SKM-1 (cell line): Measurements from ENCODE around the gene METTL23.
"Not testable (repeated sequence)": the region's sequence is repeated elsewhere in the genome, so short reads cannot be mapped to it uniquely, and the experiment has no call there.

Experiments
- DNase-seq: peaks from one replicate; lab custom pipeline; 2025; ENCODE audit not compliant: unreplicated experiment; lab: John Stamatoyannopoulos, UW

Gene METTL23

DNA sequence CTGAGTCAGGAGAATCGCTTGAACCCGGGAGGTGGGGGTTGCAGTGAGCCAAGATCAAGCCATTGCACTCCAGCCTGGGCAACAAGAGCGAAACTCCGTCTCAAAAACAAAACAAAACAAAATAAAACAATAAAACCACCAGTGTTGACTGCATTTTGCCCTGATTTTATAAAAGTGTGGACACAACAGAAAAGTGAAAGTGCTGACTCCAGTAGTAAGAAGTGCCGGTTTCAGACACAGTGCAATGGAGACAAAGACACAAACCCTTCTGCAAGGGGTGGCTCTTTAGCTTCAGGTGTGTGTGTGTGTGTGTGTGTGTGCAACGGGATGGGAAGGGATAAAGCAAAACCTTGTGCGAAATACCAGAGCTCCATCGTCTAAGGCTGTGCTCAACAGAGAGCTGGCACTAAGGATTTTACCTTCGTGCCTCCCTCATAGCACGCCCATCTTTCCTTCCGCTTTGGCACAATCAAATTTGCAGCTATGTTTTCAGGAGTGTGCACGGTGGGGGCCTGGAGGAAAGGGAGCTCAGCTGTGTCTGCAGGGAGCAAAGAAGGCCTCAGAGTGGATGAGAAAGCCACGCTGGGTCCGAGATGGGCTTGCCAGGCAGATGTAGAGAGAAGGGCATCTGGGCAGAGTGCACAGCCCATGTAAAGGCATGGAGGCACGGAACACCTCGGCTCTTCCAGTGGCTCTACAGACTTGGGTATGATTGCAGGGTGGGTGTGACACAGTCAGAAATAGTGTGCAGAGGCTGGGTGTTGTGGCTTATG, 31.4 kb upstream of the METTL23 start:
- no peak for DNase-seq

- no peak for DNase-seq
These were observed 29.6 kb upstream of the METTL23 start for GRCh38 chr17:76696763-76697701.

DNA sequence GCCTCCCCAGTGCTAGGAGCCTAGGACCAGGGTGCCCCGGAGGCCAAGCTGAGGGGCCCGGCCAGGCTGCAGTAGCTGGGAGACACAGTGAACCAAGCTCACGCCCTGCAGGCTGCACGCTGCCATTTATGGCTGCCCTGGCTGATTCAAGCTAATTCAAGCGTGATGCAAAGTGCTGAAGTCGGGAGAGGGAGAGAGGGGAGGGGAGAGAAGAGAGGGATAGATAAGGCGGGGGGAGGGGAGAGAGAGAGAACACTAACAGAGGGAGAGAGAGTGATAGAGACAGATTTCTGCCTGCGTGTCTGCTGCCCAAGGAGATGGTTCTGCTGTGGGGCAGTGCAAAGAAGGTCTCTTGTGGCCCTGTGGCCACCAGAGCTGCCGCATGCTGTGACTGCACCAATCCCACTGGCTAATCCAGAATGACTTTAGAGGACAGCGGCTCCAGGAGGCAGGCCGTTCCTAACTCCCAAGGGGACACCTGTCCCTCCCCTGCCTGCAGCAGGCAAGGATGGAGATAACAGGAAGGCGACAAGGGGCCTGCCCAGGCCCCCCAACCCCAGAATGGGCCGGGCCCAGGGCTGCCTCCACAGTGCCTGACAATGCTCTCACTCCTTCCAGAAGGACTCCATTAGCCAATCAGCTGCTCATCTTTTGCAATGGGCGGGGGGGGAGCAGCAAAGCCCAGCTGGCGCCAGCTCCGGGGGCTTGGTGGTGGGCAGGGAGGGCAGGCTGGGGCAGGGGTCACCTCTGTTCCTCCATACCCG, 28.8 kb upstream of the METTL23 start:
- DNase-seq: no peak

DNA sequence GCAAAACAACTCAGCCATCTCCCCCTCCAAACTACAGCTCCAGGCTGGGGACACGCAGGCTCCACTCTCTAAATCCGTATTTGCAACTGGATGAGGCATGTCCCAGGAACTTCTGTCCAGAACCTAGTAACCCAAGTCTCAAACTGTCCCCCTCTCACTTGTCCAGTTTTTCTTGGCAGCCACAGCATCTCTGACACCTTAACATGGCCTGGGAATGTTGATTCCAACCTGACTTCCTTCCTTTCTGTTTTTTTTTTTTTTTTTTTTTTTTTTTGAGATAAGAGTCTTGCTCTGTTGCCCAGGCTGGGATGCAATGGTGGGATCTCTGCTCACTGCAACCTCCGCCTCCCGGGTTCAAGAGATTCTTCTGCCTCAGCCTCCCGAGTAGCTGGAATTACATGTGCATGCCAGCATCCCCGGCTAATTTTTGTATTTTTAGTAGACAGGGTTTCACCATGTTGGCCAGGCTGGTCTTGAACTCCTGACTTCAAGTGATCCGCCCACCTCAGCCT, 28.1 kb upstream of the METTL23 start:
- DNase-seq: not testable (repeated sequence)

GRCh38 chr17:76700270-76700616, 26.4 kb upstream of the METTL23 start:
- no peak for DNase-seq

- DNase-seq: no peak
These were observed 25.8 kb upstream of the METTL23 start for GRCh38 chr17:76700617-76701470.

DNA sequence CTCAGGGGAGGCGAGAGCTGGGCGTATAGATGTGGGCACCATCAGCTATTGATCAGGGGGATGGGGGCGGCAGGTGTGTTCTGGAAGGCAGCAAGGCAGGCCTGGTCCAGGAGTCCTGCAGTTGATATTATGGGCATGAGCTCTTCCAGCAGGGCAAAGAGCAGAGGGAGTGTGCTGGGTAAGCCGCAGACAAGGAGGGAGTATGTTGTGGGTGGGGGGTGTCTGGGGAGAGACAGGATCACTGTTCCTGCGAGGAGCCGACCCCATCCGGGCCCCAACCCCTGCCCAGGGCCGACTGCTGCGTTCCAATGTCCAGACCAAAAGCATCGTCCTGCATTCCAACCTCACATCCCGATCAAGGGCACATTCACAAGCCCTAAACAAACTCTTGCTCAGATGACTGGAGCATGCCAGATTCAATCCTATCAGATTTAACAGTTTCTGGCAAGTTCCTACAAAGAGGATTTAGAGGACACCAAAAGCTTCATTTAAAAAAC, 25.1 kb upstream of the METTL23 start:
- no peak for DNase-seq

DNA sequence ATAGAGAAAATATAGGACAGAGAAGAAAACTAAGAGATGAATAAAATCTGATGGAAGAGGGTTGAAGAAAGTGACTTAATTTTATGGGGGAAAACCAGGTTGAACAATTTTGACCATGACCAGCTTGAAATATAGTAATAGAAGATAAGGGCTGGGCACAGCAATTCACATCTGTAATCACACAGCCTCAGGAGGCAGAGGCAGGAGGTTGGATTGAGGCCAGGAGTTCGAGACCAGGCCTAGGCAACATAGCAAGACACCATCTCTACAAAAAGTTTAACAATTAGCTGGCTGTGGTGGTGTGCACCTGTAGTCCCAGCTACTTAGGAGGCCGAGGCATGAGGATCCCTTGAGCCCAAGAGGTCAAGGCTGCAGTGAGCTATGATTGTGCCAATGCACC, 24.6 kb upstream of the METTL23 start:
- DNase-seq: no peak

- DNase-seq: no peak
These were observed 23.6 kb upstream of the METTL23 start for GRCh38 chr17:76702941-76703637.

GRCh38 chr17:76704805-76705204, 21.8 kb upstream of the METTL23 start:
- DNase-seq: no peak

DNA sequence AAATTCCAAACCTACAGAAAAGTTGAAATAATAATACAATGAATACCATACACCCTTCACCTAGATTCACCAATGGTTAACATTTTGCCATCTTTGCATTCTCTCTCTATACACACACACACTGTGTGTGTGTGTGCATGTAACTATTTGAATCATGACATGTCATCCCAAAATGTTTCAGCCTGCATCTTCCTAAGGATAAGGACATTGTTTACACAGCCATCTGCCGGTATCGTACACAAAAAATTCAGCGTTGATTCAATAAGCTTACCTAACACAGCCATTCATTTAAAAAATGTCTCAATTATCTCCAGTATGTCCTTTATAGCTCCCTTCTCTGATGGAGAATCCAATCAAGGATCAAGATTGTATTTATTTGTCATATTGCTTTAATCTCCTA, 19.8 kb upstream of the METTL23 start:
- DNase-seq: no peak

DNA sequence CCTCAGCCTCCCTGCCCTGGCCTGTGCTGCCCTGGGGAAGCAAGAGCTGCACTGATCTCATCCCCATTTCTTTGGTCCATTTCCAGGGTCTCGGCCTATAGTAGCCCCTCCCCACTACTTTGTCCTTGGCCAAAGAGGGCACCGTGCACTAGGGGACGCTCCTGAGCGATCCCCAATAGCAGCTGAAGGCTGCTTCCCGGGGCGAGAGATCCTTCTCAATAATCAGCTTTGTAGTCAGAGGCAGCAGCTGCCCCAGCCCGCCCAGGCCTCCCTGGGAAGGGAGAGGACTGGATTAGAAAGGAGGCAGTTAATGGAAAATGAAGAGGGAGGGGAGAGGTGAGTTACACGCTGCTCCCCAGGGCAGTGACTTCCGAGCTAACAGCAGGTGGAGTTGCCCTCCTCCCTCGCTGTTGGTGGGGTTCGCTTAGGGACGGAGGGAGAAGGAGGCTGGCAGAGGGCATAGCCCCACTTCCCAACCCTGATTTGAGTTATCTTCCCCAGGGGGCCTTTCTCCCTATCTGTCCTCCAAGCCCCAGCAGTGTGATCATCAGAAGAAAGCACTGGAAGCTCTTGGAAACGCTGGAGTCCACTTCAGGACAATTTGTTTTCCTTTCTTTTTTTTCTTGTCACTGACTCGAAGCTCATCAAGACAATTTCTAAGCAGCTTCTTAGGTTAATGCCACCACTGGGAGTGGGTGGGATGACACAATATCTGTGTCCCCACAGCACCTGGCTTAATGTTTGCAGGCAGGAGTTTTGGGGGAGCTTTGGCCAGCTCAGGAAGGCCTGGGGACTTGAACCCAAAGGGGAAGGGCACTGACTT, 18.4 kb upstream of the METTL23 start:
- no peak for DNase-seq

DNA sequence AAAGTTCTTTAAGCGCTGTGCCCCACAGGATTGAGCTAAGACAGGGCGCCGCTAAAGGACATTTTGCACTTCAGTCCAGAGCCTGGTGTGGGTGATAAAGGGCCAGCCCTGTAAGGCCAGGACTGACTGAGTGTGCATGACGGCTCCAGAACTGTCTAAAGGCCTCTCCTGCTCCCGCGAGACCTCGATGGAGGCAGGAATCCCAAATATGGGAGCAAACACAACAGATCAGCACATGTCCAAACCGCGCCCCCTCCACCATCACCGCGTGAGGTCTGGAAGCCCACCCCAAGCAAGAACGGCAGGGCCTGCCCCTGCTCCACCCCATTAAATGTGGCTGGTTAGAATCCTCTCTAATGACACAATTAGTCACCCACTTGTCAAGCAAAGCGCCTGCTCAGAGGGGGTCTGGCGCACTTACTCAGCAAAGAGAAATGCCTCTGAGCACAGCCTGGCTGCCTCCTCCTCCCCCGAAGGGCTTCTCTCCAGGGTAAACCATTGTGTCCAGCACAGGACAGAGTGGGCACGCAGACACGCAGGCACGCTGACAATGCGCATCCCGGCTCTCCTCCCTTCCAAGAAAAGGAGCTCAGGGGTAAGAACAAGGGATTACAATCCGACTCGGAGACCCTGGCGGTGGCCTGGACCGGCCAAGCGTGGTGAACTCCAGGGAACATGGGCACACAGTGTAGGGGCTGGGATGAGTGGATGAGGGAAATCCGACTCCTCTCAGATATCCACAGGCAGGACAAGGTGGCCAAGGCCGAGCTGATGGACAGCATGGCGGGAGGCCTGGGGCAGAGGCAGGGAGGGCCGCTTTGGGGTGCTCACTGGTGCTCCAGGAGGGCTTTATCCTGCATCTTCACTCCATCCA, 17.3 kb upstream of the METTL23 start:
- DNase-seq: no peak

DNA sequence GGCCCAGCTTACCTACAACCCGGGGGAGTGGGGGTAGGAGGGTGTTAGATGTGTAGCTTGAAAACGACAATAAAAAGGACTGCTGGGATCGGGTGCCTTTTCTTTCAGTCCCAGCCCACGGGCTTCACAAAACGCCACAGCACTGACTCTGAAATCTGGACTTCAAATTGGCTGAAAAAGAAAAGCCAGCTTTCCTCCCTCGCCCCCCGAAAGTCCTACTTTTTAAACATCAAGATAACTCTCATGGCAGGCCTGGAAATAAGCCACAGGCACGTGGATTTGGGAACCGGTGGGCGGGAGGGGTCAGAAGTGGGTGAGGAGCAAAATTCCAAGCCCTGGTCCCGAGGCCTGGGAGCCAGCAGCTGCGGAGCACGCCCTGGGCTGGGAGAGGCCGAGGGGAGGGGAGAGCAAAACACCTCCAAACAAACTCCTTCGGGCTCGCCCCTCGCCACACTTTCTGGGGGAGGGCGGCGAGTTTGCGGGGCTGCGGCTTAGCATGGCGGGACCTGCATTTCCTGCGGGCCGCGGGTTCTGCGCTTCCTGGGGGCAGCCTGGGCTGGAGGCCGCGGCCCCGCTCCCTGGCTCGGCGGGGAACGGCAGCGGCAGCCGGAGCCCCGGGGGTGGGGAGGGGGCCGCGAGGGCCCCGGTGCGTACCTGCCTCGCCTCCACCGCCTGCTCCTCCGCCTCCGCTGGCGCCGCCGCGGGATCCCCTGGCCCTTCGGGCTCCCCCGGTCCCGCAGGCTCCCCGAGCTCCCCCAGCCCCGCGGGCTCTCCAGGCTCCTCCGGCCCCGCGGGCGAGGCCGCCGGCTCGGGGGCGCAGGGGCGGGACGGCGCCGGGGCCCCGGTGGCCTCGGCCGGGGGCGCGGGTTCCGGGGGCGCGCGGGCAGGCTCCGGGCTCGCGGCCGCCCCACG, 16.4 kb upstream of the METTL23 start:
- DNase-seq: not testable (repeated sequence)

- no peak for DNase-seq
These were observed 15.6 kb upstream of the METTL23 start, which contains the start of gene MXRA7 for GRCh38 chr17:76710863-76711611. Gene MXRA7 (minus strand): TSS chr17:76710965. CDS start chr17:76710946, 19 bp downstream.

DNA sequence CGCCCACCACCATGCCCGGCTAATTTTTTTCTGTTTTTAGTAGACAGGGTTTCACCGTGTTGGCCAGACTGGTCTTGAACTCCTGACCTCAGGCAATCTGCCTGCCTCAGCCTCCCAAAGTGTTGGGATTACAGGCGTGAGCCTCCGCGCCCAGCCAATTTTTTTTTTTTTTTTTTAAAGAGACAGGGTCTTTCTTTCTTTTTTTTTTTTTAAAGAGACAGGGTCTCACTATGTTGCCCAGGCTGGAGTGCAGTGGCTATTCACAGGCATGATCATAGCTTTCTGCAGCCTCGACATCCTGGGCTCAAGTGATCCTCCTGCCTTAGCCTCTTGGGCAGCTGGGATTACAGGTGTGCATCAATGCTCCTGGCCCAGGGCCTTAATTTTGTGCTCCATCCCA, 14.3 kb upstream of the METTL23 start:
- DNase-seq: not testable (repeated sequence)
